Esophagus squamous epithelium (tissue), 4 donors: ENCODE measurements around the gene MAT2A.

Experiments used
- CTCF ChIP-seq, 6 experiments: fragments of 450-650 bp in 4 of 6; fragments of 200-600 bp in 2 of 6; sonication (generic) in 2 of 6; IDR thresholded peaks; one replicate each; pipeline ENCODE4 v1.5.1; 2016 to 2019; ENCODE audit warnings: antibody characterized with exemption in 6 of 6, mild to moderate bottlenecking in 4 of 6, moderate library complexity in 4 of 6
- POLR2A ChIP-seq, 4 donors: fragments of 450-650 bp; IDR thresholded peaks; one replicate each; pipeline ENCODE4 v1.6.1; 2017; ENCODE audit warnings: antibody characterized with exemption in 4 of 4, mild to moderate bottlenecking in 4 of 4, moderate library complexity in 3 of 4

GRCh38 chr2:85549826-85550225 lies 10.9 kb downstream of the MAT2A start:
- TF ChIP-seq CTCF (IDR thresholded peaks at IDR 0.05) (no peak), POLR2A (IDR thresholded peaks at IDR 0.05) (no peak)
